ENCODE measurements around the gene ABCA6.
"Not testable (repeated sequence)": the region's sequence is repeated elsewhere in the genome, so short reads cannot be mapped to it uniquely, and the experiment has no call there.

ABCA6 gene

DNA sequence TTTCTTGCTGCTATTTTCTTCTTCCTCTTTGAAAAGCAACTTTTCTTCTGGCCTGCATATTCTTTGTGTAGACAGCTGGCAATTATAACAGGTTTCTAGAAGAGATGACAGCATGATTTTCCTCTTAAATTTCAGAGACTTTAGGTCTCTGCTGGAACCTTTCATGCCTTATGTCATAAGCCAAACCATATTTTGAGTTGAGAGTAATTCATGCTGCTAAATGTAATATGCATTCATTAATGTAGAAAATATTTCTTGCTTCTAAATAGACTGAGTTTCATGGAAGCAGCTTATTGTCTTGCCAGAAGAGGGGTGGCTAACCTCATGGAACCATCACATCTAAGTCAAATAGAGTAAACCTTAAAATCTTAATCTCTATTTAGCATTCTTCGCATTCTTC lies 55.1 kb downstream of the ABCA6 start:
- H3K27me3 ChIP-seq, result no peaks in the 10 kb centered on the region
- H3K4me1 ChIP-seq (ENCODE audit: control insufficient read depth in 1 of 2, insufficient read depth in 1 of 2, low read depth in 1 of 2, low read length in 1 of 2), result no peaks in the 10 kb centered on the region
- H3K9me3 ChIP-seq, result no peaks in the 10 kb centered on the region
- TF ChIP-seq, protein P1, sequence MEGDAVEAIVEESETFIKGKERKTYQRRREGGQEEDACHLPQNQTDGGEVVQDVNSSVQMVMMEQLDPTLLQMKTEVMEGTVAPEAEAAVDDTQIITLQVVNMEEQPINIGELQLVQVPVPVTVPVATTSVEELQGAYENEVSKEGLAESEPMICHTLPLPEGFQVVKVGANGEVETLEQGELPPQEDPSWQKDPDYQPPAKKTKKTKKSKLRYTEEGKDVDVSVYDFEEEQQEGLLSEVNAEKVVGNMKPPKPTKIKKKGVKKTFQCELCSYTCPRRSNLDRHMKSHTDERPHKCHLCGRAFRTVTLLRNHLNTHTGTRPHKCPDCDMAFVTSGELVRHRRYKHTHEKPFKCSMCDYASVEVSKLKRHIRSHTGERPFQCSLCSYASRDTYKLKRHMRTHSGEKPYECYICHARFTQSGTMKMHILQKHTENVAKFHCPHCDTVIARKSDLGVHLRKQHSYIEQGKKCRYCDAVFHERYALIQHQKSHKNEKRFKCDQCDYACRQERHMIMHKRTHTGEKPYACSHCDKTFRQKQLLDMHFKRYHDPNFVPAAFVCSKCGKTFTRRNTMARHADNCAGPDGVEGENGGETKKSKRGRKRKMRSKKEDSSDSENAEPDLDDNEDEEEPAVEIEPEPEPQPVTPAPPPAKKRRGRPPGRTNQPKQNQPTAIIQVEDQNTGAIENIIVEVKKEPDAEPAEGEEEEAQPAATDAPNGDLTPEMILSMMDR (IDR thresholded peaks at IDR 0.05), result no peak
- H3K36me3 ChIP-seq, result no peaks in the 10 kb centered on the region
- H3K4me3 ChIP-seq (ENCODE audit: low read depth in 1 of 2, low read length in 1 of 2), result no peak overlapping the region
- no peak overlapping the region for H3K27ac ChIP-seq

GRCh38 chr17:69084911-69085310 lies 56.8 kb downstream of the ABCA6 start:
- H3K27me3 ChIP-seq, result no peaks in the 10 kb centered on the region
- H3K4me1 ChIP-seq (ENCODE audit: control insufficient read depth in 1 of 2, insufficient read depth in 1 of 2, low read depth in 1 of 2, low read length in 1 of 2), result no peaks in the 10 kb centered on the region
- H3K27ac ChIP-seq, result no peak overlapping the region
- TF ChIP-seq, protein P1 (IDR thresholded peaks at IDR 0.05), result no peak
- no peaks in the 10 kb centered on the region for H3K9me3 ChIP-seq
- H3K36me3 ChIP-seq, result no peaks in the 10 kb centered on the region
- H3K4me3 ChIP-seq (ENCODE audit: low read depth in 1 of 2, low read length in 1 of 2), result no peak overlapping the region

- Histone ChIP-seq H3K9me3 (no peaks in the 10 kb centered on the region), H3K4me3 (ENCODE audit: low read depth in 1 of 2, low read length in 1 of 2) (no peak overlapping the region), H3K27me3 (no peaks in the 10 kb centered on the region), H3K36me3 (no peaks in the 10 kb centered on the region), H3K4me1 (ENCODE audit: control insufficient read depth in 1 of 2, insufficient read depth in 1 of 2, low read depth in 1 of 2, low read length in 1 of 2) (no peaks in the 10 kb centered on the region), H3K27ac (no peak overlapping the region)
- TF ChIP-seq, protein P1 (IDR thresholded peaks at IDR 0.05), result no peak
These were observed 59.0 kb downstream of the ABCA6 start for GRCh38 chr17:69082696-69083095.

DNA sequence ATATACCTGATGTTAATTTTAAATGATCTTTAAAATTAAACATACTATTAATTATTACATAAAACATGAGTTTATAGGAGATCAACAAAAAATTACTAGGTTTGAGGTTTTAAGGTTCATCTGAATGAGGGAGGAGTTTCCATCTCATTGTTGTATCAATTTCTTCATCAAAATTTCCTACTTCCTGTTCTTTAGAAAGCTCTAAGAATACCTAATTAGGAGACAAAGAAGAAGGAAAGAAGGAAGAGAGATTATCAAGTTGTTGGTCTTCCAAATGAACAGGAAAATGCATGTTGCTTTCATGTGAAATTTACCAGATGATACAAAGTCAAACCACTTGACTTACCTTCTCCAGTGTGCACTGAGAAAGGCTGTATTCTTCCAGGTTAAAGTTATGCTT lies 62.8 kb downstream of the ABCA6 start:
- Histone ChIP-seq H3K36me3 (no peaks in the 10 kb centered on the region), H3K27me3 (no peaks in the 10 kb centered on the region), H3K9me3 (no peaks in the 10 kb centered on the region), H3K4me3 (ENCODE audit: low read depth in 1 of 2, low read length in 1 of 2) (no peak overlapping the region), H3K27ac (no peak overlapping the region), H3K4me1 (ENCODE audit: control insufficient read depth in 1 of 2, insufficient read depth in 1 of 2, low read depth in 1 of 2, low read length in 1 of 2) (no peaks in the 10 kb centered on the region)
- TF ChIP-seq, protein P1 (IDR thresholded peaks at IDR 0.05), result no peak

- TF ChIP-seq, protein P1 (IDR thresholded peaks at IDR 0.05), result no peak
- Histone ChIP-seq H3K4me1 (ENCODE audit: control insufficient read depth in 1 of 2, insufficient read depth in 1 of 2, low read depth in 1 of 2, low read length in 1 of 2) (no peaks in the 10 kb centered on the region), H3K9me3 (no peaks in the 10 kb centered on the region), H3K36me3 (no peaks in the 10 kb centered on the region), H3K27ac (no peak overlapping the region), H3K4me3 (ENCODE audit: low read depth in 1 of 2, low read length in 1 of 2) (no peak overlapping the region), H3K27me3 (no peaks in the 10 kb centered on the region)
These were observed 65.9 kb downstream of the ABCA6 start for GRCh38 chr17:69075823-69076222.

DNA sequence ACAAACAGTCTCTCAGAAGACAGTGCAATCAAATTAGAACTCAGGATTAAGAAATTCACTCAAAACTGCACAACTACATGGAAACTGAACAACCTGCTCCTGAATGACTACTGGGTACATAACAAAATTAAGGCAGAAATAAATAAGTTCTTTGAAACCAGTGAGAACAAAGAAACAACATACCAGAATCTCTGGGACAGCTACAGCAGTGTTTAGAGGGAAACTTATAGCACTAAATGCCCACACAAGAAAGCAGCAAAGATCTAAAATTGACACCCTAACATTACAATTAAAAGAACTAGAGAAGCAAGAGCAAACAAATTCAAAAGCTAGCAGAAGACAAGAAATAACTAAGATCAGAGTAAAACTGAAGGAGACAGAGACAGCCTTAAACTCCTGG lies 68.3 kb downstream of the ABCA6 start:
- H3K27ac ChIP-seq; H3K4me3 ChIP-seq (ENCODE audit: low read depth in 1 of 2, low read length in 1 of 2); H3K27me3 ChIP-seq; H3K4me1 ChIP-seq (ENCODE audit: control insufficient read depth in 1 of 2, insufficient read depth in 1 of 2, low read depth in 1 of 2, low read length in 1 of 2); H3K36me3 ChIP-seq; H3K9me3 ChIP-seq: not testable (repeated sequence)

- not testable (repeated sequence) for H3K9me3 ChIP-seq; H3K4me3 ChIP-seq (ENCODE audit: low read depth in 1 of 2, low read length in 1 of 2); H3K4me1 ChIP-seq (ENCODE audit: control insufficient read depth in 1 of 2, insufficient read depth in 1 of 2, low read depth in 1 of 2, low read length in 1 of 2); H3K27ac ChIP-seq; H3K36me3 ChIP-seq; H3K27me3 ChIP-seq
These were observed 68.9 kb downstream of the ABCA6 start for GRCh38 chr17:69072803-69073256.

DNA sequence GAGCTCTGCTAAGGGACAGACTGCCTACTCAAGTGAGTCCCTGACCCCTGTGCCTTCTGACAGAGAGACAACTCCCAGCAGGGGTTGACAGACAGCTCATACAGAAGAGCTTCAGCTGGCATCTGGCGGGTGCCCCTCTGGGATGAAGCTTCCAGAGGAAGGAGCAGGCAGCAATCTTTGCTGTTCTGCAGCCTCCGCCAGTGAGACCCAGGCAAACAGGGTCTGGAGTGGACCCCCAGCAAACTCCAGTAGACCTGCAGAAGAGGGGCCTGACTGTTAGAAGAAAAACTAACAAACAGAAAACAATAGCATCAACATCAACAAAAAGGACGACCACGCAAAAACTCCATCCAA lies 70.5 kb downstream of the ABCA6 start:
- not testable (repeated sequence) for H3K36me3 ChIP-seq; H3K4me1 ChIP-seq (ENCODE audit: control insufficient read depth in 1 of 2, insufficient read depth in 1 of 2, low read depth in 1 of 2, low read length in 1 of 2); H3K9me3 ChIP-seq; H3K27me3 ChIP-seq; H3K27ac ChIP-seq; H3K4me3 ChIP-seq (ENCODE audit: low read depth in 1 of 2, low read length in 1 of 2)

GRCh38 chr17:69070378-69071232 lies 71.1 kb downstream of the ABCA6 start:
- not testable (repeated sequence) for H3K9me3 ChIP-seq; H3K27ac ChIP-seq; H3K27me3 ChIP-seq; H3K36me3 ChIP-seq; H3K4me3 ChIP-seq (ENCODE audit: low read depth in 1 of 2, low read length in 1 of 2)
- H3K4me1 ChIP-seq (ENCODE audit: control insufficient read depth in 1 of 2, insufficient read depth in 1 of 2, low read depth in 1 of 2, low read length in 1 of 2), result peaks cover 3 to 13% of the 10 kb centered on the region in 2 experiments

Measured in neutrophil (primary cell).